SK-N-SH (cell line): ENCODE results near the gene LAPTM4A. TPM values are rescaled to one million over a fixed set of nuclear protein-coding genes. Genes with fewer than 3 reads are reported as not detected.

Experiments
- CTCF ChIA-PET: fragments of 300-600, 350-600 bp; formaldehyde crosslinking; extraction: SDS; loops from one replicate; lab custom pipeline; 2021; lab: Yijun Ruan, JAX
- POLR2A ChIA-PET: fragments of 350-600 bp; sonication (Branson Sonifier 250); formaldehyde crosslinking; extraction: SDS; loops from one replicate; lab custom pipeline; 2020; ENCODE audit warnings: antibody characterized with exemption, inconsistent platforms; lab: Yijun Ruan, JAX
- DNase-seq: peaks from one replicate; pipeline ENCODE4 v3.0.0; 2012
- H2AFZ ChIP-seq: fragments of 200-600 bp; sonication (generic); 2 replicates; pipeline ENCODE4 v1.8.1; 2016; ENCODE audit warnings: antibody characterized with exemption, mild to moderate bottlenecking, low read depth
- H3F3A ChIP-seq: fragments of 200-600 bp; sonication (generic); replicated peaks from 2 replicates; pipeline ENCODE3; 2016; ENCODE audit warnings: antibody characterized with exemption, mild to moderate bottlenecking; ENCODE audit not compliant: insufficient read depth
- H3K27ac ChIP-seq, 2 experiments: fragments of 200-500 bp in 1 of 2; fragments of 200-600 bp in 1 of 2; sonication (Bioruptor generic) in 1 of 2; sonication (generic), shearing (Covaris generic) in 1 of 2; 2 replicates each; pipeline versions ENCODE4 v1.5.1 to v1.6.1; 2014 to 2016; ENCODE audit warnings: low read depth in 2 of 2, inconsistent platforms in 1 of 2, low read length in 1 of 2, mild to moderate bottlenecking in 1 of 2, mixed read lengths in 1 of 2
- H3K27me3 ChIP-seq: fragments of 200-600 bp; sonication (generic), shearing (Covaris generic); 2 replicates; pipeline ENCODE4 v1.6.1; 2016; ENCODE audit warnings: mixed run types; ENCODE audit not compliant: insufficient read depth
- H3K36me3 ChIP-seq, 2 experiments: fragments of 200-500 bp in 1 of 2; fragments of 200-600 bp in 1 of 2; sonication (Bioruptor generic) in 1 of 2; sonication (generic) in 1 of 2; replicated peaks in 1 of 2; 2 replicates each; pipeline versions ENCODE3 to v1.5.1; 2014 to 2016; ENCODE audit warnings: low read length in 1 of 2, mild to moderate bottlenecking in 1 of 2; ENCODE audit not compliant: insufficient read depth in 2 of 2, control insufficient read depth in 1 of 2
- H3K4me1 ChIP-seq, 2 experiments: fragments of 200-500 bp in 1 of 2; fragments of 200-600 bp in 1 of 2; sonication (Bioruptor generic) in 1 of 2; sonication (generic), shearing (Covaris generic) in 1 of 2; 2 replicates each; pipeline versions ENCODE4 v1.5.1 to v1.6.1; 2014 to 2016; ENCODE audit warnings: low read depth in 1 of 2, low read length in 1 of 2, mixed run types in 1 of 2; ENCODE audit not compliant: insufficient read depth in 2 of 2, control insufficient read depth in 1 of 2
- H3K4me2 ChIP-seq: fragments of 200-600 bp; sonication (generic), shearing (Covaris generic); 2 replicates; pipeline ENCODE4 v1.6.1; 2017; ENCODE audit warnings: mixed run types
- H3K4me3 ChIP-seq, 2 experiments: fragments of 200-500 bp in 1 of 2; fragments of 200-600 bp in 1 of 2; sonication (Bioruptor generic) in 1 of 2; sonication (generic), shearing (Covaris generic) in 1 of 2; 2 replicates each; pipeline versions ENCODE4 v1.5.1 to v1.8.1; 2014 to 2016; ENCODE audit warnings: low read depth in 2 of 2, inconsistent platforms in 1 of 2, low read length in 1 of 2, mild to moderate bottlenecking in 1 of 2, mixed read lengths in 1 of 2, moderate library complexity in 1 of 2
- H3K79me2 ChIP-seq: fragments of 200-600 bp; sonication (generic); 2 replicates; pipeline ENCODE4 v1.8.1; 2017; ENCODE audit warnings: mild to moderate bottlenecking; ENCODE audit not compliant: insufficient read depth
- H3K9ac ChIP-seq: fragments of 200-600 bp; sonication (generic); 2 replicates; pipeline ENCODE4 v1.6.1; 2017; ENCODE audit warnings: mixed run types
- H3K9me2 ChIP-seq: fragments of 200-600 bp; sonication (generic); 2 replicates; pipeline ENCODE4 v1.6.1; 2017; ENCODE audit warnings: mixed run types
- H3K9me3 ChIP-seq: fragments of 200-600 bp; sonication (generic); 2 replicates; pipeline ENCODE4 v1.6.1; 2017; ENCODE audit warnings: mixed run types, mild to moderate bottlenecking, moderate library complexity
- H4K20me1 ChIP-seq: fragments of 200-600 bp; sonication (generic); 2 replicates; pipeline ENCODE4 v1.6.1; 2017; ENCODE audit warnings: mild to moderate bottlenecking, mixed run types; ENCODE audit not compliant: insufficient read depth
- EP300 ChIP-seq, 2 experiments: IDR thresholded peaks; 2 replicates each; pipeline versions ENCODE4 v1.4.0 to v1.6.1; 2012; ENCODE audit warnings: borderline replicate concordance in 1 of 2, low read depth in 1 of 2, low read length in 1 of 2
- FOXM1 ChIP-seq: IDR thresholded peaks from 2 replicates; pipeline ENCODE4 v1.4.0; 2012; ENCODE audit warnings: low read depth, mild to moderate bottlenecking
- GABPA ChIP-seq: IDR thresholded peaks from 2 replicates; pipeline ENCODE4 v1.4.0; 2012; ENCODE audit warnings: low read depth, mild to moderate bottlenecking
- GATA2 ChIP-seq: sonication (generic); formaldehyde crosslinking; IDR thresholded peaks from 2 replicates; pipeline ENCODE4 v1.5.0; 2020; ENCODE audit warnings: mild to moderate bottlenecking, missing genetic modification reagents
- IRF3 ChIP-seq: fragments of 150-350 bp; IDR thresholded peaks from 2 replicates; pipeline ENCODE4 v1.6.1; 2016; ENCODE audit warnings: mild to moderate bottlenecking, low read depth, low read length
- JUND ChIP-seq: IDR thresholded peaks from 2 replicates; pipeline ENCODE4 v1.4.0; 2012
- NFIC ChIP-seq: IDR thresholded peaks from 2 replicates; pipeline ENCODE4 v1.4.0; 2012; ENCODE audit warnings: borderline replicate concordance
- NRF1 ChIP-seq: IDR thresholded peaks from 2 replicates; pipeline ENCODE4 v1.6.1; 2012; ENCODE audit warnings: low read depth, mild to moderate bottlenecking, low read length
- POLR2AphosphoS5 ChIP-seq: IDR thresholded peaks from 2 replicates; pipeline ENCODE4 v1.6.1; 2012; ENCODE audit warnings: low read depth, low read length
- RAD21 ChIP-seq: IDR thresholded peaks from 2 replicates; pipeline ENCODE4 v1.6.1; 2012; ENCODE audit warnings: mild to moderate bottlenecking, low read length
- RCOR1 ChIP-seq: fragments of 150-350 bp; IDR thresholded peaks from 2 replicates; pipeline ENCODE4 v1.6.1; 2017; ENCODE audit warnings: antibody characterized with exemption, low read length
- RFX5 ChIP-seq: IDR thresholded peaks from 2 replicates; pipeline ENCODE4 v1.6.1; 2012; ENCODE audit warnings: mild to moderate bottlenecking, improper control_type of control experiment, low read length
- SMC3 ChIP-seq: IDR thresholded peaks from 2 replicates; pipeline ENCODE4 v1.6.1; 2012; ENCODE audit warnings: low read depth, low read length, improper control_type of control experiment
- YY1 ChIP-seq: IDR thresholded peaks from 2 replicates; pipeline ENCODE4 v1.4.0; 2012; ENCODE audit warnings: low read depth, mild to moderate bottlenecking
- ZBTB33 ChIP-seq: IDR thresholded peaks from 2 replicates; pipeline ENCODE4 v1.4.0; 2012; ENCODE audit warnings: low read depth, borderline replicate concordance
- WGBS: methylation state at CpG from one replicate; pipeline ENCODE4 v1.1.6; 2017; ENCODE audit warnings: low lambda C conversion rate; 5-methylcytosine and 5-hydroxymethylcytosine counted together
- polyA plus RNA-seq, 3 experiments: library from polyadenylated mRNA; depleted of rRNA; stranded (reverse); fragments of >200 nt; gene quantifications; 2 replicates each; pipeline ENCODE4 v1.2.3, GENCODE V29; 2012
- TF ChIP-seq, protein P1 (sequence below): fragments of 200-600 bp; sonication (generic); IDR thresholded peaks from 2 replicates; pipeline ENCODE4 v1.6.1; 2017; ENCODE audit warnings: antibody characterized with exemption, mild to moderate bottlenecking, moderate library complexity
- TF ChIP-seq, protein P2 (sequence below): IDR thresholded peaks from 2 replicates; pipeline ENCODE4 v1.4.0; 2012; ENCODE audit warnings: low read depth, borderline replicate concordance
- TF ChIP-seq, protein P3 (sequence below): IDR thresholded peaks from 2 replicates; pipeline ENCODE4; 2012
- TF ChIP-seq, protein P4 (sequence below): fragments of 150-350 bp; IDR thresholded peaks from 2 replicates; pipeline ENCODE4 v1.6.1; 2017; ENCODE audit warnings: antibody characterized with exemption, low read length, low read depth, borderline replicate concordance

Gene LAPTM4A
- polyA plus RNA-seq, 1 of the 3 experiments (the other 2 are of a cell fraction) = 306 TPM

DNA sequence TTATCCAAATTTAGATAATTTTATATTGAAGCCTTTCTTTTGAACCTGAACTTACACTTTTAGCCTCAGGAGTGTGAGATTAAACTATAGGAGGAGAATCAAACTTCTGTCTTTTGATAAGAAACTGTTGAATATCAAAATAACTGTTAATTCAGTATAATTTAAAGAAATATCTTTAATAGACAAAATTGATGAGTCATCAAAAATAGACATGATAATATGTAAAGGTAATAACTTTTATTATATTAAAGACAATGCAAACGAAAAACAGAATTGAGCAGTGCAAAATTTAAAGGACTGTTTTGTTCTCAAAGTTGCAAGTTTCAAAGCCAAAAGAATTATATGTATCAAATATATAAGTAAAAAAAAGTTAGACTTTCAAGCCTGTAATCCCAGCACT lies 59.5 kb downstream of the LAPTM4A start:
- POLR2A ChIA-PET = no interaction called here
- 59% methylated on average over 1 of the region's 1 CpG for WGBS
- Histone ChIP-seq H3K4me3 (no peak overlapping the region), H2AFZ (no peak overlapping the region), H3K9me2 (no peaks in the 10 kb centered on the region), H3F3A (peaks cover 8% of the 10 kb centered on the region), H3K4me1 (peaks cover 14 to 23% of the 10 kb centered on the region in 2 experiments; a peak in 3 of 4 replicates), H3K36me3 (peaks cover 4 to 11% of the 10 kb centered on the region in 2 experiments), H3K9me3 (no peaks in the 10 kb centered on the region), H4K20me1 (no peaks in the 10 kb centered on the region), H3K4me2 (no peak overlapping the region), H3K27me3 (no peaks in the 10 kb centered on the region), H3K79me2 (peaks cover 29% of the 10 kb centered on the region; the same call in 1 of the 2 replicates), H3K27ac (no peak overlapping the region), H3K9ac (no peak overlapping the region)
- TF ChIP-seq GABPA (no peak), JUND (no peak), ZBTB33 (no peak), RCOR1 (no peak), FOXM1 (no peak), GATA2 (no peak), RFX5 (no peak), IRF3 (no peak), EP300 (IDR thresholded peaks at IDR 0.05; ENCODE audit: borderline replicate concordance in 1 of 2, low read depth in 1 of 2, low read length in 1 of 2) (no peak), YY1 (no peak), NRF1 (no peak), RAD21 (no peak), POLR2AphosphoS5 (no peak), SMC3 (no peak), NFIC (no peak)
- TF ChIP-seq, protein P1, sequence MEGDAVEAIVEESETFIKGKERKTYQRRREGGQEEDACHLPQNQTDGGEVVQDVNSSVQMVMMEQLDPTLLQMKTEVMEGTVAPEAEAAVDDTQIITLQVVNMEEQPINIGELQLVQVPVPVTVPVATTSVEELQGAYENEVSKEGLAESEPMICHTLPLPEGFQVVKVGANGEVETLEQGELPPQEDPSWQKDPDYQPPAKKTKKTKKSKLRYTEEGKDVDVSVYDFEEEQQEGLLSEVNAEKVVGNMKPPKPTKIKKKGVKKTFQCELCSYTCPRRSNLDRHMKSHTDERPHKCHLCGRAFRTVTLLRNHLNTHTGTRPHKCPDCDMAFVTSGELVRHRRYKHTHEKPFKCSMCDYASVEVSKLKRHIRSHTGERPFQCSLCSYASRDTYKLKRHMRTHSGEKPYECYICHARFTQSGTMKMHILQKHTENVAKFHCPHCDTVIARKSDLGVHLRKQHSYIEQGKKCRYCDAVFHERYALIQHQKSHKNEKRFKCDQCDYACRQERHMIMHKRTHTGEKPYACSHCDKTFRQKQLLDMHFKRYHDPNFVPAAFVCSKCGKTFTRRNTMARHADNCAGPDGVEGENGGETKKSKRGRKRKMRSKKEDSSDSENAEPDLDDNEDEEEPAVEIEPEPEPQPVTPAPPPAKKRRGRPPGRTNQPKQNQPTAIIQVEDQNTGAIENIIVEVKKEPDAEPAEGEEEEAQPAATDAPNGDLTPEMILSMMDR = no peak
- TF ChIP-seq, protein P2, sequence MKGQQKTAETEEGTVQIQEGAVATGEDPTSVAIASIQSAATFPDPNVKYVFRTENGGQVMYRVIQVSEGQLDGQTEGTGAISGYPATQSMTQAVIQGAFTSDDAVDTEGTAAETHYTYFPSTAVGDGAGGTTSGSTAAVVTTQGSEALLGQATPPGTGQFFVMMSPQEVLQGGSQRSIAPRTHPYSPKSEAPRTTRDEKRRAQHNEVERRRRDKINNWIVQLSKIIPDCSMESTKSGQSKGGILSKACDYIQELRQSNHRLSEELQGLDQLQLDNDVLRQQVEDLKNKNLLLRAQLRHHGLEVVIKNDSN = no peak
- TF ChIP-seq, protein P3, sequence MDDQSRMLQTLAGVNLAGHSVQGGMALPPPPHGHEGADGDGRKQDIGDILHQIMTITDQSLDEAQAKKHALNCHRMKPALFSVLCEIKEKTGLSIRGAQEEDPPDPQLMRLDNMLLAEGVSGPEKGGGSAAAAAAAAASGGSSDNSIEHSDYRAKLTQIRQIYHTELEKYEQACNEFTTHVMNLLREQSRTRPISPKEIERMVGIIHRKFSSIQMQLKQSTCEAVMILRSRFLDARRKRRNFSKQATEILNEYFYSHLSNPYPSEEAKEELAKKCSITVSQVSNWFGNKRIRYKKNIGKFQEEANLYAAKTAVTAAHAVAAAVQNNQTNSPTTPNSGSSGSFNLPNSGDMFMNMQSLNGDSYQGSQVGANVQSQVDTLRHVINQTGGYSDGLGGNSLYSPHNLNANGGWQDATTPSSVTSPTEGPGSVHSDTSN = no peak
- TF ChIP-seq, protein P4, sequence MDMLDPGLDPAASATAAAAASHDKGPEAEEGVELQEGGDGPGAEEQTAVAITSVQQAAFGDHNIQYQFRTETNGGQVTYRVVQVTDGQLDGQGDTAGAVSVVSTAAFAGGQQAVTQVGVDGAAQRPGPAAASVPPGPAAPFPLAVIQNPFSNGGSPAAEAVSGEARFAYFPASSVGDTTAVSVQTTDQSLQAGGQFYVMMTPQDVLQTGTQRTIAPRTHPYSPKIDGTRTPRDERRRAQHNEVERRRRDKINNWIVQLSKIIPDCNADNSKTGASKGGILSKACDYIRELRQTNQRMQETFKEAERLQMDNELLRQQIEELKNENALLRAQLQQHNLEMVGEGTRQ = no peak
- CTCF ChIA-PET = interaction anchor here (0.8 to 1.2 kb wide), 4 partner anchors 24 to 334 kb away, joined by 3 to 7 read pairs (median 4); partner anchors contain the start of gene SDC1
- no peak for DNase-seq
